Adrenal gland (tissue), 5 donors: ENCODE results near the gene ENKUR.

ENCODE experiments used
- POLR2A ChIP-seq, 2 donors: fragments of 450-650 bp; IDR thresholded peaks; one replicate each; pipeline ENCODE4 v1.6.1; 2017; ENCODE audit warnings: antibody characterized with exemption in 2 of 2, mild to moderate bottlenecking in 2 of 2, moderate library complexity in 1 of 2
- TF ChIP-seq, protein P1 (sequence below), 6 experiments: fragments of 450-650 bp in 4 of 6; fragments of 200-600 bp in 2 of 6; sonication (generic) in 1 of 6; IDR thresholded peaks; 1 replicate in 5 of 6; 2 replicates in 1 of 6; pipeline versions ENCODE4 v1.5.1 to v1.8.0; 2016 to 2021; ENCODE audit warnings: antibody characterized with exemption in 6 of 6, mild to moderate bottlenecking in 2 of 6, moderate library complexity in 1 of 6
- donor health status: DM: no; HTN: no; CAD: no.

DNA sequence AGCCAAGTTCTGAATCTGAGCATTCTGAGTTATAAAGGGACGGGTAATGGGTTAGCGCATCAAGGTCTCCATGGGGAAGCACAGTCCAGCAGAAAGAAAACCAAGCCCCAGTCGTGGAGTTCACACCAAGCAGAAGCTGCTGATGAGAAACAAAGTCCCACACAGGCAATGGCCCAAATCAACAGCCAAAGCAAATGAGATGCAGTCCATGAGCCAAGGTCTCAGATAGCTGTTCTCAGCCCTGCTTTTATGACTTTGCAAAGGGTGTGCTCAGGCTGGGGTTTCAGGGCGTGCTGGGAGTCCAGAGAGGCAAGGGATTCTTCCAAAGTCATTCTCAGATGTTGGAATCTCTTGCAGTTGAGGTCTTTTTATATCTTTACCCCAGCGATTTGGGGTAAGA, 32.5 kb upstream of the ENKUR start:
- TF ChIP-seq, protein P1, sequence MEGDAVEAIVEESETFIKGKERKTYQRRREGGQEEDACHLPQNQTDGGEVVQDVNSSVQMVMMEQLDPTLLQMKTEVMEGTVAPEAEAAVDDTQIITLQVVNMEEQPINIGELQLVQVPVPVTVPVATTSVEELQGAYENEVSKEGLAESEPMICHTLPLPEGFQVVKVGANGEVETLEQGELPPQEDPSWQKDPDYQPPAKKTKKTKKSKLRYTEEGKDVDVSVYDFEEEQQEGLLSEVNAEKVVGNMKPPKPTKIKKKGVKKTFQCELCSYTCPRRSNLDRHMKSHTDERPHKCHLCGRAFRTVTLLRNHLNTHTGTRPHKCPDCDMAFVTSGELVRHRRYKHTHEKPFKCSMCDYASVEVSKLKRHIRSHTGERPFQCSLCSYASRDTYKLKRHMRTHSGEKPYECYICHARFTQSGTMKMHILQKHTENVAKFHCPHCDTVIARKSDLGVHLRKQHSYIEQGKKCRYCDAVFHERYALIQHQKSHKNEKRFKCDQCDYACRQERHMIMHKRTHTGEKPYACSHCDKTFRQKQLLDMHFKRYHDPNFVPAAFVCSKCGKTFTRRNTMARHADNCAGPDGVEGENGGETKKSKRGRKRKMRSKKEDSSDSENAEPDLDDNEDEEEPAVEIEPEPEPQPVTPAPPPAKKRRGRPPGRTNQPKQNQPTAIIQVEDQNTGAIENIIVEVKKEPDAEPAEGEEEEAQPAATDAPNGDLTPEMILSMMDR (IDR thresholded peaks at IDR 0.05): no peak
- TF ChIP-seq POLR2A (IDR thresholded peaks at IDR 0.05): no peak
